ENCODE results near the gene SCAI. TPM values are rescaled to one million over a fixed set of nuclear protein-coding genes. Genes with fewer than 3 reads are reported as not detected.

Gene SCAI
- total RNA-seq, 1 experiment from 2014 or later = 4.7 TPM

- ATAC-seq (no peak), DNase-seq (ENCODE audit: low read depth, low spot score) (no peak)
- BruUV-seq (replicated peaks) = no TSS peak
- Histone ChIP-seq H3K9me3 (ENCODE audit: control insufficient read depth, insufficient read depth, low read depth, low read length) (no peaks in the 10 kb centered on the region), H3K27ac (ENCODE audit: low read length) (no peak overlapping the region), H3K36me3 (ENCODE audit: control insufficient read depth, insufficient read depth, low read length) (no peaks in the 10 kb centered on the region), H3K27me3 (ENCODE audit: control insufficient read depth, insufficient read depth, low read length) (no peaks in the 10 kb centered on the region), H3K4me1 (ENCODE audit: control insufficient read depth, insufficient read depth, low read length) (no peaks in the 10 kb centered on the region), H3K4me3 (ENCODE audit: low read depth in 2 of 2, low read length in 2 of 2) (no peak overlapping the region)
- ChIA-PET CTCF (no interaction called here), POLR2A (no interaction called here)
- TF ChIP-seq TCF7L2 (IDR thresholded peaks at IDR 0.05; ENCODE audit: low read depth, low read length) (no peak), CTCF (IDR thresholded peaks at IDR 0.05) (no peak), SIN3A (IDR thresholded peaks at IDR 0.05; ENCODE audit: borderline replicate concordance, insufficient read depth, low read depth, low read length) (no peak), POLR2AphosphoS5 (IDR thresholded peaks at IDR 0.05; ENCODE audit: low read depth, low read length) (no peak)
- in situ Hi-C loops (cut with HindIII; ENCODE audit: low pct_unique_long_range_greater_than_20kb, low sequenced_read_pairs) (no loop called here), intact Hi-C loops (cut with micrococcal nuclease; ENCODE audit: unreplicated experiment) (loop anchor here (10.0 kb wide), 1 partner anchor 195 kb away; the partner anchor contains the start of gene SCAI)
Observed at GRCh38 chr9:124949387-124949786, 193.9 kb downstream of the SCAI start.

GRCh38 chr9:124947727-124948391 is 195.5 kb downstream of the SCAI start:
- POLR2A ChIA-PET = no interaction called here
- ATAC-seq (no peak), DNase-seq (ENCODE audit: low read depth, low spot score) (no peak)
- TF ChIP-seq REST (IDR thresholded peaks at IDR 0.05; ENCODE audit: insufficient read depth in 1 of 2, low read depth in 2 of 2, low read length in 1 of 2) (no peak), TCF7L2 (IDR thresholded peaks at IDR 0.05; ENCODE audit: low read depth, low read length) (no peak), CTCF (IDR thresholded peaks at IDR 0.05) (no peak), POLR2AphosphoS5 (IDR thresholded peaks at IDR 0.05; ENCODE audit: low read depth, low read length) (no peak), SIN3A (IDR thresholded peaks at IDR 0.05; ENCODE audit: borderline replicate concordance, insufficient read depth, low read depth, low read length) (no peak)
- CTCF ChIA-PET = no interaction called here
- no peak overlapping the region for H3K27ac ChIP-seq (ENCODE audit: low read length)
- no peaks in the 10 kb centered on the region for H3K4me1 ChIP-seq (ENCODE audit: control insufficient read depth, insufficient read depth, low read length)
- H3K4me3 ChIP-seq (ENCODE audit: low read depth in 2 of 2, low read length in 2 of 2) = no peak overlapping the region
- intact Hi-C loops (cut with micrococcal nuclease; ENCODE audit: unreplicated experiment) = loop anchor here (10.0 kb wide), 1 partner anchor 197 kb away; the partner anchor contains the start of gene SCAI
- H3K27me3 ChIP-seq (ENCODE audit: control insufficient read depth, insufficient read depth, low read length) = no peaks in the 10 kb centered on the region
- in situ Hi-C loops (cut with HindIII; ENCODE audit: low pct_unique_long_range_greater_than_20kb, low sequenced_read_pairs) = no loop called here
- no peaks in the 10 kb centered on the region for H3K9me3 ChIP-seq (ENCODE audit: control insufficient read depth, insufficient read depth, low read depth, low read length)
- no TSS peak for BruUV-seq (replicated peaks)
- no peaks in the 10 kb centered on the region for H3K36me3 ChIP-seq (ENCODE audit: control insufficient read depth, insufficient read depth, low read length)

All from Panc1 (cell line).